ENCODE results near the gene TMEM198.

TMEM198 gene

GRCh38 chr2:219543596-219544358 lies at the start of gene TMEM198, which contains the start of gene CHPF:
TSS of gene TMEM198 (plus strand) at chr2:219544028. CDS start at chr2:219544728, 700 bp downstream.
TSS of gene CHPF (minus strand) at chr2:219543809. CDS start at chr2:219543538, 271 bp downstream.
- DNase-seq, result peak; percentile 95 to 96

- DNase-seq, result no peak
These were observed 48.8 kb upstream of the TMEM198 start for GRCh38 chr2:219494952-219495530.

- DNase-seq, result peak; percentile 47 to 65
These were observed 48.2 kb upstream of the TMEM198 start for GRCh38 chr2:219495531-219496122.

GRCh38 chr2:219496247-219496824 lies 47.5 kb upstream of the TMEM198 start:
- DNase-seq, result no peak

- peak in 1 of 2 donors; percentile 8 for DNase-seq
These were observed 46.9 kb upstream of the TMEM198 start for GRCh38 chr2:219496825-219497494.

GRCh38 chr2:219497495-219498279 lies 46.1 kb upstream of the TMEM198 start:
- peak; percentile 44 to 61 for DNase-seq

- DNase-seq, result peak; percentile 96
These were observed 45.4 kb upstream of the TMEM198 start, which contains the start of gene GMPPA for GRCh38 chr2:219498280-219499057. TSS of gene GMPPA (plus strand) at chr2:219498891. CDS start at chr2:219499976, 1,085 bp downstream.

GRCh38 chr2:219499058-219499307 lies 44.8 kb upstream of the TMEM198 start:
- no peak for DNase-seq

GRCh38 chr2:219499555-219499954 lies 44.3 kb upstream of the TMEM198 start:
- no peak for DNase-seq

- no peak for DNase-seq
These were observed 43.7 kb upstream of the TMEM198 start for GRCh38 chr2:219500135-219500534.

GRCh38 chr2:219501849-219502248 lies 42.0 kb upstream of the TMEM198 start:
- DNase-seq, result no peak

GRCh38 chr2:219502618-219503017 lies 41.2 kb upstream of the TMEM198 start:
- no peak for DNase-seq

- no peak for DNase-seq
These were observed 38.2 kb upstream of the TMEM198 start for GRCh38 chr2:219505585-219505984.

- DNase-seq, result no peak
These were observed 37.6 kb upstream of the TMEM198 start for GRCh38 chr2:219506153-219506801.

- DNase-seq, result no peak
These were observed 36.9 kb upstream of the TMEM198 start for GRCh38 chr2:219506802-219507526.

GRCh38 chr2:219507581-219508443 lies 36.0 kb upstream of the TMEM198 start:
- DNase-seq, result no peak

- DNase-seq, result no peak
These were observed 35.4 kb upstream of the TMEM198 start for GRCh38 chr2:219508444-219508734.

GRCh38 chr2:219508971-219509779 lies 34.7 kb upstream of the TMEM198 start:
- DNase-seq, result no peak

Measured in CD4-positive, alpha-beta T cell treated with Interferon alpha-2 for 1 hour (primary cell).